MM.1S (cell line): ENCODE data around the gene LMF1.

Experiments
- DNase-seq: peaks from one replicate; pipeline ENCODE4 v3.0.0-alpha.2; 2015
- H2AFZ ChIP-seq: fragments of 300-600 bp; sonication (generic); 2 replicates; pipeline ENCODE4 v1.6.0; 2016; ENCODE audit warnings: antibody characterized with exemption, low read length
- H3F3A ChIP-seq: fragments of 300-600 bp; sonication (generic); 2 replicates; pipeline ENCODE4 v1.6.1; 2016; ENCODE audit warnings: mild to moderate bottlenecking, antibody characterized with exemption, low read length, moderate library complexity, mixed read lengths; ENCODE audit not compliant: insufficient read depth
- H3K27ac ChIP-seq: fragments of 300-600 bp; sonication (generic); 2 replicates; pipeline ENCODE4 v1.5.1; 2016; ENCODE audit warnings: mild to moderate bottlenecking, low read length
- H3K27me3 ChIP-seq: fragments of 300-600 bp; sonication (generic); replicated peaks from 2 replicates; pipeline ENCODE4 v1.6.0; 2016; ENCODE audit warnings: low read length; ENCODE audit not compliant: insufficient read depth
- H3K36me3 ChIP-seq: fragments of 300-600 bp; sonication (generic); replicated peaks from 2 replicates; pipeline ENCODE4 v1.6.1; 2016; ENCODE audit warnings: mild to moderate bottlenecking, low read length, mixed read lengths; ENCODE audit not compliant: insufficient read depth
- H3K4me1 ChIP-seq: fragments of 300-600 bp; sonication (generic); 2 replicates; pipeline ENCODE4 v1.6.1; 2016; ENCODE audit warnings: low read length, mixed read lengths
- H3K4me2 ChIP-seq: fragments of 300-600 bp; sonication (generic); 2 replicates; pipeline ENCODE4 v1.6.0; 2016; ENCODE audit warnings: low read depth, low read length
- H3K4me3 ChIP-seq: fragments of 300-600 bp; sonication (generic); 2 replicates; pipeline ENCODE4 v1.5.1; 2016; ENCODE audit warnings: low read length, mixed read lengths
- H3K79me2 ChIP-seq: fragments of 300-600 bp; sonication (generic); 2 replicates; pipeline ENCODE4 v1.6.1; 2016; ENCODE audit warnings: mixed run types, low read length, mixed read lengths
- H3K9ac ChIP-seq: fragments of 300-600 bp; sonication (generic); 2 replicates; pipeline ENCODE4 v1.6.1; 2016; ENCODE audit warnings: low read length, mixed read lengths
- H3K9me2 ChIP-seq: fragments of 300-600 bp; sonication (generic); replicated peaks from 2 replicates; pipeline ENCODE4 v1.6.1; 2016; ENCODE audit warnings: mild to moderate bottlenecking, low read length, mixed read lengths; ENCODE audit not compliant: insufficient read depth
- H3K9me3 ChIP-seq: fragments of 300-600 bp; sonication (generic); replicated peaks from 2 replicates; pipeline ENCODE4 v1.6.1; 2016; ENCODE audit warnings: mild to moderate bottlenecking, low read length, mixed read lengths; ENCODE audit not compliant: insufficient read depth
- H4K20me1 ChIP-seq: fragments of 300-600 bp; sonication (generic); 2 replicates; pipeline ENCODE4 v1.6.1; 2016; ENCODE audit warnings: mild to moderate bottlenecking, low read length, moderate library complexity, mixed read lengths; ENCODE audit not compliant: insufficient read depth
- CTCF ChIP-seq: fragments of 300-600 bp; sonication (generic); IDR thresholded peaks from 2 replicates; pipeline ENCODE4 v1.5.1; 2016; ENCODE audit warnings: antibody characterized with exemption, low read length, mixed read lengths
- EZH2 ChIP-seq: fragments of 300-600 bp; sonication (generic); optimal IDR thresholded peaks from 2 replicates; pipeline ENCODE3; 2017; ENCODE audit warnings: low read depth, mild to moderate bottlenecking, antibody characterized with exemption, low read length, mixed read lengths
- EZH2phosphoT487 ChIP-seq: fragments of 300-600 bp; sonication (generic); IDR thresholded peaks from 2 replicates; pipeline ENCODE4 v1.6.1; 2018; ENCODE audit warnings: antibody characterized with exemption, low read length

LMF1 gene

DNA sequence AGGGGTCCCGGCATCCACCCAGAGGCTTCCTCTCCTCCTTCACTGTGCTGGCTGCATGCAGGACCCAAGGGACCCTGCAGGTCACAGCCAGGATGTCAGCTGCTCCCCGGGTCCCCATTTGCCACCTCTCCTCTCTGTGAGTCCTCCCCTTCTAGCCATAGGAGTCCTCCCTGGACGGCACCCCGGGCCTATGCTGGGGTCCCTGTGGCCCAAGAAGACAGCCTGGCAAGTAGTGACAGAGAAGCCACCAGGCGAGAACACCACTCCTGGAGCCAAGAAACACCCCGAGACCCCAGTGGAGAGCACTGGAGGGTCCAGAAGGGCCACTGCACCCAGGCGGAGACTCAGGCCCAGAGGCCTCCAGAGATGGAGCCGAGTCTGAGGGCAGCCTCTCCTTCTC, 44.1 kb downstream of the LMF1 start:
- no peak for DNase-seq
- Histone ChIP-seq H3K4me2 (no peak overlapping the region), H3K9ac (no peak overlapping the region), H3K27me3 (peaks cover 81% of the 10 kb centered on the region), H3K4me3 (no peak overlapping the region), H3K36me3 (no peaks in the 10 kb centered on the region), H3K9me2 (no peaks in the 10 kb centered on the region), H4K20me1 (no peaks in the 10 kb centered on the region), H3F3A (no peaks in the 10 kb centered on the region), H3K4me1 (no peaks in the 10 kb centered on the region), H3K27ac (no peak overlapping the region), H3K79me2 (no peaks in the 10 kb centered on the region), H2AFZ (no peak overlapping the region), H3K9me3 (no peaks in the 10 kb centered on the region)
- TF ChIP-seq CTCF (no peak), EZH2phosphoT487 (no peak)

- DNase-seq, result no peak
- H3K4me1 ChIP-seq, result no peaks in the 10 kb centered on the region
- no peak overlapping the region for H3K27ac ChIP-seq
- H3K79me2 ChIP-seq, result no peaks in the 10 kb centered on the region
- H3F3A ChIP-seq, result no peaks in the 10 kb centered on the region
- H3K4me2 ChIP-seq, result no peak overlapping the region
- no peaks in the 10 kb centered on the region for H3K9me3 ChIP-seq
- no peak for TF ChIP-seq CTCF
- no peak for TF ChIP-seq EZH2phosphoT487
- no peak for TF ChIP-seq EZH2
- H3K9me2 ChIP-seq, result no peaks in the 10 kb centered on the region
- no peaks in the 10 kb centered on the region for H4K20me1 ChIP-seq
- peaks cover 83% of the 10 kb centered on the region for H3K27me3 ChIP-seq
- H3K9ac ChIP-seq, result no peak overlapping the region
- no peaks in the 10 kb centered on the region for H3K36me3 ChIP-seq
- no peak overlapping the region for H2AFZ ChIP-seq
- no peak overlapping the region for H3K4me3 ChIP-seq
Measured at GRCh38 chr16:924806-925205, 46.0 kb downstream of the LMF1 start.

DNA sequence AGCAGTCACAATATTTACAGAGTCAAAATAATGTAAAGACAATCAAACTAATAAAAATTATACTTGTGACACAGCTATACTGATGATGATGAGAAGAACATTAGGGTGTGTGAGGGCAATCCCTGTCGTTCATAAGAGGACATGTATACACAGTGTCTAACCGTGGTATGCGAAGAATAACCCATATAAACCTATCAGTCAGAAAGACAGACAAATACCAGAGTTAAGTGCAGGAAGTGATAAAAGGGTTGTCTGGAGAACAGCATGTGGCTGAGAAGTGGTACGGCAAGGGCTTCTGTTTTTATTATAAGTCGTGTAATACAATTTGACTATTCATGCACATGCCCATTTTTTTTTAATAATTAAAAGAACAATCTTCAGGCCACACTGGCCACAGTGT, 46.7 kb downstream of the LMF1 start:
- H3K36me3 ChIP-seq, result no peaks in the 10 kb centered on the region
- H3K4me2 ChIP-seq, result no peak overlapping the region
- H3K9me3 ChIP-seq, result no peaks in the 10 kb centered on the region
- no peak overlapping the region for H3K4me3 ChIP-seq
- H3K4me1 ChIP-seq, result no peaks in the 10 kb centered on the region
- no peaks in the 10 kb centered on the region for H4K20me1 ChIP-seq
- H3K9me2 ChIP-seq, result no peaks in the 10 kb centered on the region
- peaks cover 90% of the 10 kb centered on the region for H3K27me3 ChIP-seq
- no peaks in the 10 kb centered on the region for H3F3A ChIP-seq
- H3K9ac ChIP-seq, result no peak overlapping the region
- no peaks in the 10 kb centered on the region for H3K79me2 ChIP-seq
- no peak for TF ChIP-seq EZH2
- TF ChIP-seq EZH2phosphoT487, result no peak
- TF ChIP-seq CTCF, result no peak
- DNase-seq, result no peak
- no peak overlapping the region for H3K27ac ChIP-seq
- H2AFZ ChIP-seq, result no peak overlapping the region

DNA sequence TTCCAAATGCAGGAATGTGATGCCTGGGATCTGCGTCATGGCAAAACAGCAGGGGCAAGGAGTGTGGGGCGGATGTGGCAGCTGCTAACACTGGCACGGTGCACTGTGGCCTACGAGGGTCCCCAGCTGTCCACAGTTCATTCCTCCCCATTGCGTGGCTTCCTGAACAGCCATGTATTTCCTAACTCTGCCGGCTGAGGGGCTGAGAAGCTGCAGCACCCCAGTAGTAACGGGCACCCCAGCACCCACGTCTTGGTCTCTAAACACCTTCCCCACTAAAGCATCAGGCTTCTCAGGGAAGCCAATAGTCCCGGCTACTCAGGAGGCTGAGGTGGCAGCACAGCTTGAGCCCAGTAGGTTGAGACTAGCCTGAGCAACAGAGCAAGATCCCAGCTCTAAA, 47.6 kb downstream of the LMF1 start:
- Histone ChIP-seq H3K4me2 (no peak overlapping the region), H3K4me3 (no peak overlapping the region), H3K4me1 (no peaks in the 10 kb centered on the region), H3K27me3 (peaks cover 97% of the 10 kb centered on the region), H3K9me2 (no peaks in the 10 kb centered on the region), H3K27ac (no peak overlapping the region), H3K79me2 (no peaks in the 10 kb centered on the region), H3F3A (no peaks in the 10 kb centered on the region), H2AFZ (no peak overlapping the region), H3K9ac (no peak overlapping the region), H3K36me3 (no peaks in the 10 kb centered on the region), H3K9me3 (no peaks in the 10 kb centered on the region), H4K20me1 (no peaks in the 10 kb centered on the region)
- no peak for DNase-seq
- TF ChIP-seq CTCF, result no peak
- TF ChIP-seq EZH2phosphoT487, result no peak
- TF ChIP-seq EZH2, result no peak
